H9 (cell line): ENCODE data around the gene RNF217. TPM values are rescaled to one million over a fixed set of nuclear protein-coding genes. Genes with fewer than 3 reads are reported as not detected.

Experiments used
- DNase-seq: peaks from one replicate; pipeline ENCODE4 v3.0.0-alpha.2; 2017
- H2AFZ ChIP-seq: one replicate; pipeline ENCODE4 v1.6.1; 2013; ENCODE audit warnings: mild to moderate bottlenecking, low read length, control low read depth, moderate library complexity
- H2AK5ac ChIP-seq: 2 replicates; pipeline ENCODE4 v1.6.1; 2013; ENCODE audit warnings: low read length, control low read depth, mixed read lengths; ENCODE audit not compliant: insufficient read length
- H2BK120ac ChIP-seq: one replicate; pipeline ENCODE4 v1.6.1; 2013; ENCODE audit warnings: low read depth, mild to moderate bottlenecking, low read length, control low read depth, inconsistent platforms; ENCODE audit not compliant: poor library complexity, severe bottlenecking
- H2BK12ac ChIP-seq: 2 replicates; pipeline ENCODE4 v1.6.1; 2013; ENCODE audit warnings: low read length, control low read depth, mixed read lengths, low read depth; ENCODE audit not compliant: insufficient read length
- H2BK15ac ChIP-seq: 2 replicates; pipeline ENCODE4 v1.6.1; 2013; ENCODE audit warnings: low read depth, low read length, control low read depth
- H2BK20ac ChIP-seq: one replicate; pipeline ENCODE4 v1.6.1; 2013; ENCODE audit warnings: low read depth, mild to moderate bottlenecking, low read length, control low read depth, inconsistent platforms; ENCODE audit not compliant: poor library complexity, severe bottlenecking
- H2BK5ac ChIP-seq: 2 replicates; pipeline ENCODE4 v1.6.1; 2013; ENCODE audit warnings: low read length, control low read depth, mixed read lengths; ENCODE audit not compliant: insufficient read length
- H3K14ac ChIP-seq: 2 replicates; pipeline ENCODE4 v1.6.1; 2013; ENCODE audit warnings: low read length, control low read depth; ENCODE audit not compliant: insufficient read depth
- H3K18ac ChIP-seq: 2 replicates; pipeline ENCODE4 v1.6.1; 2013; ENCODE audit warnings: low read depth, mild to moderate bottlenecking, mixed read lengths, low read length, control low read depth; ENCODE audit not compliant: insufficient read length
- H3K23ac ChIP-seq: 2 replicates; pipeline ENCODE4 v1.6.1; 2013; ENCODE audit warnings: low read length, control low read depth, mixed read lengths, low read depth; ENCODE audit not compliant: insufficient read length
- H3K23me2 ChIP-seq: 2 replicates; pipeline ENCODE4 v1.6.1; 2013; ENCODE audit warnings: low read depth, mild to moderate bottlenecking, mixed read lengths, low read length, control low read depth; ENCODE audit not compliant: insufficient read length, poor library complexity, severe bottlenecking
- H3K27ac ChIP-seq: 2 replicates; pipeline ENCODE4 v1.5.1; 2013; ENCODE audit warnings: low read length, control low read depth, mixed read lengths, low read depth; ENCODE audit not compliant: insufficient read length
- H3K27me3 ChIP-seq: 2 replicates; pipeline ENCODE4 v1.6.1; 2013; ENCODE audit warnings: low read length, control low read depth, inconsistent platforms; ENCODE audit not compliant: insufficient read depth
- H3K4ac ChIP-seq: 2 replicates; pipeline ENCODE4 v1.6.1; 2013; ENCODE audit warnings: low read depth, mild to moderate bottlenecking, control low read depth, inconsistent platforms, low read length, moderate library complexity
- H3K4me1 ChIP-seq: 2 replicates; pipeline ENCODE4 v1.6.1; 2013; ENCODE audit warnings: low read length, control low read depth, inconsistent platforms; ENCODE audit not compliant: insufficient read depth
- H3K4me2 ChIP-seq: 2 replicates; pipeline ENCODE4 v1.6.1; 2013; ENCODE audit warnings: low read length, control low read depth, mixed read lengths; ENCODE audit not compliant: insufficient read length, insufficient read depth
- H3K56ac ChIP-seq: 2 replicates; pipeline ENCODE4 v1.6.1; 2013; ENCODE audit warnings: low read depth, mild to moderate bottlenecking, mixed read lengths, low read length, control low read depth; ENCODE audit not compliant: insufficient read length
- H3K79me1 ChIP-seq: 2 replicates; pipeline ENCODE4 v1.6.1; 2013; ENCODE audit warnings: low read depth, mild to moderate bottlenecking, moderate library complexity, low read length, control low read depth, inconsistent platforms; ENCODE audit not compliant: insufficient read depth, poor library complexity, severe bottlenecking
- H3K79me2 ChIP-seq: 2 replicates; pipeline ENCODE4 v1.6.1; 2013; ENCODE audit warnings: low read length, control low read depth, inconsistent platforms; ENCODE audit not compliant: insufficient read depth
- H3K9ac ChIP-seq: 2 replicates; pipeline ENCODE4 v1.6.1; 2013; ENCODE audit warnings: low read length, control low read depth, mixed read lengths; ENCODE audit not compliant: insufficient read length; ENCODE audit errors: extremely low read depth
- H3K9me3 ChIP-seq: one replicate; pipeline ENCODE4 v1.6.1; 2013; ENCODE audit warnings: low read depth, low read length, inconsistent platforms; ENCODE audit not compliant: control insufficient read depth
- H3T11ph ChIP-seq: one replicate; pipeline ENCODE4 v1.6.1; 2013; ENCODE audit warnings: mild to moderate bottlenecking, low read length, control low read depth, inconsistent platforms
- H4K20me1 ChIP-seq: one replicate; pipeline ENCODE4 v1.6.1; 2013; ENCODE audit not compliant: control insufficient read depth, insufficient read length, insufficient read depth
- H4K5ac ChIP-seq: 2 replicates; pipeline ENCODE4 v1.6.1; 2013; ENCODE audit warnings: low read depth, mild to moderate bottlenecking, mixed read lengths, low read length, control low read depth; ENCODE audit not compliant: insufficient read length
- H4K8ac ChIP-seq: replicated peaks from 2 replicates; pipeline ENCODE4 v1.6.1; 2013; ENCODE audit warnings: low read length, control low read depth, mixed read lengths, low read depth; ENCODE audit not compliant: insufficient read length
- H4K91ac ChIP-seq: 2 replicates; pipeline ENCODE4 v1.6.1; 2013; ENCODE audit warnings: low read depth, mild to moderate bottlenecking, moderate library complexity, mixed read lengths, low read length, control low read depth; ENCODE audit not compliant: insufficient read length
- H3K27ac Mint-ChIP-seq, 3 experiments: 2 replicates in 2 of 3; 3 replicates in 1 of 3; pipeline ENCODE4 v1.8.0; 2020 to 2021; ENCODE audit warnings: mixed read lengths in 3 of 3, mild to moderate bottlenecking in 1 of 3, moderate library complexity in 1 of 3
- H3K27me3 Mint-ChIP-seq: 2 replicates; pipeline ENCODE4 v1.8.0; 2021; ENCODE audit warnings: low read depth, mild to moderate bottlenecking, moderate library complexity, mixed read lengths
- H3K36me3 Mint-ChIP-seq, 3 experiments: 2 replicates in 2 of 3; 3 replicates in 1 of 3; pipeline ENCODE4 v1.8.0; 2020 to 2021; ENCODE audit warnings: low read depth in 3 of 3, mixed read lengths in 3 of 3; ENCODE audit not compliant: insufficient read depth in 1 of 3
- H3K4me1 Mint-ChIP-seq, 2 experiments: 2 replicates each; pipeline ENCODE4 v1.8.0; 2020; ENCODE audit warnings: mixed read lengths in 2 of 2
- H3K4me3 Mint-ChIP-seq, 2 experiments: 2 replicates in 1 of 2; 3 replicates in 1 of 2; pipeline ENCODE4 v1.8.0; 2020 to 2021; ENCODE audit warnings: mild to moderate bottlenecking in 2 of 2, mixed read lengths in 2 of 2, moderate library complexity in 1 of 2
- H3K9me3 Mint-ChIP-seq, 2 experiments: 2 replicates in 1 of 2; 3 replicates in 1 of 2; pipeline ENCODE4 v1.8.0; 2020; ENCODE audit warnings: mild to moderate bottlenecking in 2 of 2, mixed read lengths in 2 of 2, moderate library complexity in 1 of 2
- WGBS: extraction: QIAGEN DNeasy Blood & Tissue Kit; methylation state at CpG from one replicate; pipeline ENCODE4 v1.1.7; 2013; ENCODE audit warnings: missing lambda C conversion rate, low lambda C conversion rate, mixed read lengths; ENCODE audit not compliant: insufficient read length; ENCODE audit errors: extremely low coverage; 5-methylcytosine and 5-hydroxymethylcytosine counted together
- total RNA-seq: library from RNA; stranded (reverse); gene quantifications from 2 replicates; pipeline ENCODE4 v1.2.1, GENCODE V29; 2021
- TF ChIP-seq, protein P1 (sequence below): fragments of 200-600 bp; sonication (generic); conservative IDR thresholded peaks from 3 replicates; pipeline ENCODE4 v1.8.0; 2021; ENCODE audit warnings: antibody characterized with exemption, mild to moderate bottlenecking

RNF217 gene
- total RNA-seq, 1 experiment from 2014 or later = 9.6 TPM

- Histone ChIP-seq H2AFZ (no peak overlapping the region), H2AK5ac (no peak overlapping the region), H3K79me2 (no peaks in the 10 kb centered on the region), H2BK12ac (no peak overlapping the region), H4K20me1 (no peaks in the 10 kb centered on the region), H3K56ac (no peak overlapping the region), H3K79me1 (no peaks in the 10 kb centered on the region), H3K9me3 (no peaks in the 10 kb centered on the region), H3K9ac (no peak overlapping the region), H3K4ac (no peak overlapping the region), H4K91ac (no peak overlapping the region), H3K27ac (no peak overlapping the region), H3K4me1 (no peaks in the 10 kb centered on the region; the same call in 1 of the 2 replicates), H3K23ac (no peak overlapping the region), H3K27me3 (no peaks in the 10 kb centered on the region), H3K23me2 (no peaks in the 10 kb centered on the region), H3K18ac (no peak overlapping the region), H3T11ph (no peak overlapping the region), H2BK5ac (no peak overlapping the region), H2BK20ac (no peak overlapping the region), H2BK15ac (no peak overlapping the region), H4K5ac (no peak overlapping the region), H3K14ac (no peak overlapping the region), H4K8ac (no peak overlapping the region), H3K4me2 (no peak overlapping the region), H2BK120ac (no peak overlapping the region)
- Mint-ChIP-seq H3K27ac (no peak overlapping the region; a peak in 1 of 7 replicates), H3K36me3 (peaks cover 0 to 5% (median 2%) of the 10 kb centered on the region in 3 experiments; a peak in 2 of 7 replicates), H3K4me1 (peaks cover 16 to 18% of the 10 kb centered on the region in 2 experiments), H3K9me3 (peaks cover 0 to 6% of the 10 kb centered on the region in 2 experiments; a peak in 2 of 5 replicates), H3K27me3 (no peaks in the 10 kb centered on the region), H3K4me3 (no peak overlapping the region)
- no CpG with 5 or more reads among the region's 1 CpG for WGBS
- TF ChIP-seq, protein P1, sequence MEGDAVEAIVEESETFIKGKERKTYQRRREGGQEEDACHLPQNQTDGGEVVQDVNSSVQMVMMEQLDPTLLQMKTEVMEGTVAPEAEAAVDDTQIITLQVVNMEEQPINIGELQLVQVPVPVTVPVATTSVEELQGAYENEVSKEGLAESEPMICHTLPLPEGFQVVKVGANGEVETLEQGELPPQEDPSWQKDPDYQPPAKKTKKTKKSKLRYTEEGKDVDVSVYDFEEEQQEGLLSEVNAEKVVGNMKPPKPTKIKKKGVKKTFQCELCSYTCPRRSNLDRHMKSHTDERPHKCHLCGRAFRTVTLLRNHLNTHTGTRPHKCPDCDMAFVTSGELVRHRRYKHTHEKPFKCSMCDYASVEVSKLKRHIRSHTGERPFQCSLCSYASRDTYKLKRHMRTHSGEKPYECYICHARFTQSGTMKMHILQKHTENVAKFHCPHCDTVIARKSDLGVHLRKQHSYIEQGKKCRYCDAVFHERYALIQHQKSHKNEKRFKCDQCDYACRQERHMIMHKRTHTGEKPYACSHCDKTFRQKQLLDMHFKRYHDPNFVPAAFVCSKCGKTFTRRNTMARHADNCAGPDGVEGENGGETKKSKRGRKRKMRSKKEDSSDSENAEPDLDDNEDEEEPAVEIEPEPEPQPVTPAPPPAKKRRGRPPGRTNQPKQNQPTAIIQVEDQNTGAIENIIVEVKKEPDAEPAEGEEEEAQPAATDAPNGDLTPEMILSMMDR = no peak
- DNase-seq = no peak
These were observed 42.0 kb downstream of the RNF217 start for GRCh38 chr6:125004198-125004597.
